ENCODE data around the gene SYNDIG1L.
"Not testable (repeated sequence)": the region's sequence is repeated elsewhere in the genome, so short reads cannot be mapped to it uniquely, and the experiment has no call there.

Gene SYNDIG1L

GRCh38 chr14:74394549-74394948, 31.5 kb downstream of the SYNDIG1L start:
- no peak overlapping the region for H3K27ac ChIP-seq
- TF ChIP-seq CTCF (conservative IDR thresholded peaks at IDR 0.05): no peak

GRCh38 chr14:74392616-74393570, 33.1 kb downstream of the SYNDIG1L start:
- no peak overlapping the region for H3K27ac ChIP-seq
- TF ChIP-seq CTCF (conservative IDR thresholded peaks at IDR 0.05): no peak

GRCh38 chr14:74391479-74391878, 34.5 kb downstream of the SYNDIG1L start:
- no peak overlapping the region for H3K27ac ChIP-seq
- no peak for TF ChIP-seq CTCF (conservative IDR thresholded peaks at IDR 0.05)

GRCh38 chr14:74390505-74390904, 35.5 kb downstream of the SYNDIG1L start:
- not testable (repeated sequence) for H3K27ac ChIP-seq

- H3K27ac ChIP-seq: no peak overlapping the region
- TF ChIP-seq CTCF (conservative IDR thresholded peaks at IDR 0.05): no peak
These were observed 36.0 kb downstream of the SYNDIG1L start for GRCh38 chr14:74389980-74390379.

- no peak for TF ChIP-seq CTCF (conservative IDR thresholded peaks at IDR 0.05)
- H3K27ac ChIP-seq: no peak overlapping the region
These were observed 43.8 kb downstream of the SYNDIG1L start for GRCh38 chr14:74382231-74382630.

- not testable (repeated sequence) for H3K27ac ChIP-seq
These were observed 44.4 kb downstream of the SYNDIG1L start for GRCh38 chr14:74381571-74381970.

- no peak overlapping the region for H3K27ac ChIP-seq
- TF ChIP-seq CTCF (conservative IDR thresholded peaks at IDR 0.05): no peak
These were observed 45.2 kb downstream of the SYNDIG1L start for GRCh38 chr14:74380845-74381244.
